Breast epithelium (tissue), 3 donors: ENCODE data around the gene NR0B2.

Experiments used
- CTCF ChIP-seq, 3 donors: fragments of 450-650 bp; IDR thresholded peaks; one replicate each; pipeline ENCODE4 v1.5.1; 2016 to 2017; ENCODE audit warnings: antibody characterized with exemption in 3 of 3, mild to moderate bottlenecking in 3 of 3, moderate library complexity in 3 of 3
- POLR2A ChIP-seq: fragments of 450-650 bp; IDR thresholded peaks from one replicate; pipeline ENCODE4 v1.6.1; 2016; ENCODE audit warnings: antibody characterized with exemption, mild to moderate bottlenecking, moderate library complexity
- POLR2AphosphoS5 ChIP-seq, 3 donors: sonication (generic); formaldehyde crosslinking; IDR thresholded peaks; one replicate each; pipeline ENCODE4 v1.6.1; 2017; ENCODE audit warnings: antibody characterized with exemption in 3 of 3

DNA sequence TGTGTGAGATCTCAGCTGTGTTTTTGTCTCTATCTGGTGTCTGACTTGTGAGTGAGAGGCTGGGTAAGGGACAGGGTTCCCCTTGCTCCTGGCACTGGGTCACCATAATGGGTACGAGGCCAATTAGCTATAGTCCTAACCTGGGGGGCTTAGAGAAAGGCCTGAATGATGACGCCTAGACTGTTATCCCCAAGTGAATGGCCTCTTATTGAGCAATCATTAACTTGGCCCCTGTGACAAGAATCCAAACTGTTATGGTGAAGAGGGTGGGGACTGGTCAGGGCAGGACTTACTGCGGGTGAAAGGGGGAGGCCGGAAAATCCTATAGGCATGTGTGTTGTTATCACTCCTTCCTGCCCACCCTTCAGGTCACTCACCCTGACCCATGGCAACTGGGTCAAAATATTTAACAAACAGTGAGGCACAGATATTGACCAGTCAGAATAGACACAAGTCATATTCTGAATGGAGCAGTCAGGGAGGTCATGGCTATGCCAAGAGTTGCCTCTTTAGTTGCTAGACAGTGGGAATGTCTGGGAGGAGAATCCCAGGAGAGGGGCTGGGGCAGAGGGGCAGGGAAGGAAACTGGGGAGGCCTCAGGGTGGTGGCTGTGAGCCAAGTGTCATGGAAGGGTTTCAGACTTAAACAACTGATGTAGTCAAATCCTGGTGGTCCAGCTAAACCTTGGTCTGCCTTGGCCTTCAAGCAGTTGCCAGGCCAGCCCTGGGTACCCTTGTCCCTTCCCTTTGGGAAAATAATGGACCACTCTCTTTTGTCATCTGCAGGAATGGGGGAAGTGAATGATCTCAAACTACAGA, 3.2 kb downstream of the NR0B2 start:
- no peak for TF ChIP-seq CTCF (IDR thresholded peaks at IDR 0.05)
- no peak for TF ChIP-seq POLR2A
- TF ChIP-seq POLR2AphosphoS5 (IDR thresholded peaks at IDR 0.05), result no peak
